HL-60 (cell line): ENCODE data around the gene FALEC.
"Not testable (repeated sequence)": the region's sequence is repeated elsewhere in the genome, so short reads cannot be mapped to it uniquely, and the experiment has no call there.

Experiments used
- DNase-seq, 2 experiments: peaks; one replicate each; pipeline ENCODE4 v3.0.0-alpha.2; 2010 to 2020; ENCODE audit warnings: low read depth in 1 of 2, low spot score in 1 of 2
- H3K27ac ChIP-seq: fragments of 250-450 bp; sonication (Bioruptor Pico); replicated peaks from 2 replicates; pipeline ENCODE4 v1.5.1; 2020; ENCODE audit warnings: mild to moderate bottlenecking, moderate library complexity
- H3K27me3 ChIP-seq: fragments of 250-450 bp; sonication (Bioruptor Pico); 2 replicates; pipeline ENCODE4 v1.5.1; 2021; ENCODE audit warnings: mild to moderate bottlenecking, moderate library complexity; ENCODE audit not compliant: insufficient read depth, poor library complexity, severe bottlenecking
- H3K4me3 ChIP-seq: replicated peaks from 2 replicates; pipeline ENCODE4 v1.5.1; 2011; ENCODE audit warnings: mild to moderate bottlenecking, control low read depth, low read length; ENCODE audit not compliant: insufficient read depth
- GABPA ChIP-seq: IDR thresholded peaks from 2 replicates; pipeline ENCODE4 v1.6.1; 2012; ENCODE audit warnings: low read depth
- POLR2AphosphoS5 ChIP-seq: IDR thresholded peaks from 2 replicates; pipeline ENCODE4 v1.6.1; 2012; ENCODE audit warnings: low read depth
- SPI1 ChIP-seq: IDR thresholded peaks from 2 replicates; pipeline ENCODE4 v1.6.1; 2012; ENCODE audit warnings: low read depth, mild to moderate bottlenecking, borderline replicate concordance
- TF ChIP-seq, protein P1 (sequence below): IDR thresholded peaks from one replicate; pipeline ENCODE4 v1.5.1; 2011; ENCODE audit warnings: low read length, control low read depth, inconsistent platforms; ENCODE audit not compliant: insufficient read depth
- TF ChIP-seq, protein P2 (sequence below): IDR thresholded peaks from 2 replicates; pipeline ENCODE4 v1.6.1; 2012; ENCODE audit warnings: low read depth; ENCODE audit not compliant: insufficient replicate concordance

The FALEC gene

DNA sequence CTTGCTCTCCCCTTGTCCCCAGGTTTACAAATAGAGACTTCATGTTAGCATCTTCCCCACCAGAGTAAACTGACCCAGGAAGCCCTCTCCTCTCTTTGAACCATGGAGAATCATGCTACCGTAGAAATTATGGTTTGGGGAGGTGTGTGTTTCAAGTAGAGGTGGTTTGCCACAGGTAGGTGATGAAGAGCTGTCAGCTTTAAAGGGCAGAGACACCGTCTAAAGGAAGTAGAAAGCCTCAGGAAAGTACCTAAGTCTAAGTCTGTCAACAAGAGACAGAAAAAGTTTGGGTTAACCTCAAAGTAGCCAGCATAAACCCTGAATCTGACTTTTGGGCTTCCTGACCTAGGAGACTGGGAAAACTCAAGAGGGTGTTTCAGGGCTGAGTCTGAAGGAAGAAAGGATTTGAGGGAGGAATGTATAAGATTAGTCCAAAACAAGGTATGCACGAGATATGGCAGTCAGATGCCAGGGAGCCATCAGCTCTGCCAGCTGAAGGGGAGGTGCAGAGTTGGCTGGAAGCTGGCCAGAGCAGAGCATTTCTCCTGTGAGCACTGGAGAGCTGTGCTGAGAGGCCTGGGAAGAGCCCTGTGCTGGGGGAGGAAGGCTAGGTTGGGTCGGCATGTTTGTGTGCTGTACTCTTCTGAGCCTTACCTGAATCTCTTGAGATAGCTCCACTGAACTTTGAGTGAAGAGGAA, 47.9 kb downstream of the FALEC start:
- DNase-seq: no peak
- no peak overlapping the region for H3K4me3 ChIP-seq
- TF ChIP-seq, protein P1, sequence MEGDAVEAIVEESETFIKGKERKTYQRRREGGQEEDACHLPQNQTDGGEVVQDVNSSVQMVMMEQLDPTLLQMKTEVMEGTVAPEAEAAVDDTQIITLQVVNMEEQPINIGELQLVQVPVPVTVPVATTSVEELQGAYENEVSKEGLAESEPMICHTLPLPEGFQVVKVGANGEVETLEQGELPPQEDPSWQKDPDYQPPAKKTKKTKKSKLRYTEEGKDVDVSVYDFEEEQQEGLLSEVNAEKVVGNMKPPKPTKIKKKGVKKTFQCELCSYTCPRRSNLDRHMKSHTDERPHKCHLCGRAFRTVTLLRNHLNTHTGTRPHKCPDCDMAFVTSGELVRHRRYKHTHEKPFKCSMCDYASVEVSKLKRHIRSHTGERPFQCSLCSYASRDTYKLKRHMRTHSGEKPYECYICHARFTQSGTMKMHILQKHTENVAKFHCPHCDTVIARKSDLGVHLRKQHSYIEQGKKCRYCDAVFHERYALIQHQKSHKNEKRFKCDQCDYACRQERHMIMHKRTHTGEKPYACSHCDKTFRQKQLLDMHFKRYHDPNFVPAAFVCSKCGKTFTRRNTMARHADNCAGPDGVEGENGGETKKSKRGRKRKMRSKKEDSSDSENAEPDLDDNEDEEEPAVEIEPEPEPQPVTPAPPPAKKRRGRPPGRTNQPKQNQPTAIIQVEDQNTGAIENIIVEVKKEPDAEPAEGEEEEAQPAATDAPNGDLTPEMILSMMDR: no peak
- TF ChIP-seq GABPA (no peak), POLR2AphosphoS5 (no peak), SPI1 (no peak)
- TF ChIP-seq, protein P2, sequence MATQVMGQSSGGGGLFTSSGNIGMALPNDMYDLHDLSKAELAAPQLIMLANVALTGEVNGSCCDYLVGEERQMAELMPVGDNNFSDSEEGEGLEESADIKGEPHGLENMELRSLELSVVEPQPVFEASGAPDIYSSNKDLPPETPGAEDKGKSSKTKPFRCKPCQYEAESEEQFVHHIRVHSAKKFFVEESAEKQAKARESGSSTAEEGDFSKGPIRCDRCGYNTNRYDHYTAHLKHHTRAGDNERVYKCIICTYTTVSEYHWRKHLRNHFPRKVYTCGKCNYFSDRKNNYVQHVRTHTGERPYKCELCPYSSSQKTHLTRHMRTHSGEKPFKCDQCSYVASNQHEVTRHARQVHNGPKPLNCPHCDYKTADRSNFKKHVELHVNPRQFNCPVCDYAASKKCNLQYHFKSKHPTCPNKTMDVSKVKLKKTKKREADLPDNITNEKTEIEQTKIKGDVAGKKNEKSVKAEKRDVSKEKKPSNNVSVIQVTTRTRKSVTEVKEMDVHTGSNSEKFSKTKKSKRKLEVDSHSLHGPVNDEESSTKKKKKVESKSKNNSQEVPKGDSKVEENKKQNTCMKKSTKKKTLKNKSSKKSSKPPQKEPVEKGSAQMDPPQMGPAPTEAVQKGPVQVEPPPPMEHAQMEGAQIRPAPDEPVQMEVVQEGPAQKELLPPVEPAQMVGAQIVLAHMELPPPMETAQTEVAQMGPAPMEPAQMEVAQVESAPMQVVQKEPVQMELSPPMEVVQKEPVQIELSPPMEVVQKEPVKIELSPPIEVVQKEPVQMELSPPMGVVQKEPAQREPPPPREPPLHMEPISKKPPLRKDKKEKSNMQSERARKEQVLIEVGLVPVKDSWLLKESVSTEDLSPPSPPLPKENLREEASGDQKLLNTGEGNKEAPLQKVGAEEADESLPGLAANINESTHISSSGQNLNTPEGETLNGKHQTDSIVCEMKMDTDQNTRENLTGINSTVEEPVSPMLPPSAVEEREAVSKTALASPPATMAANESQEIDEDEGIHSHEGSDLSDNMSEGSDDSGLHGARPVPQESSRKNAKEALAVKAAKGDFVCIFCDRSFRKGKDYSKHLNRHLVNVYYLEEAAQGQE: no peak

DNA sequence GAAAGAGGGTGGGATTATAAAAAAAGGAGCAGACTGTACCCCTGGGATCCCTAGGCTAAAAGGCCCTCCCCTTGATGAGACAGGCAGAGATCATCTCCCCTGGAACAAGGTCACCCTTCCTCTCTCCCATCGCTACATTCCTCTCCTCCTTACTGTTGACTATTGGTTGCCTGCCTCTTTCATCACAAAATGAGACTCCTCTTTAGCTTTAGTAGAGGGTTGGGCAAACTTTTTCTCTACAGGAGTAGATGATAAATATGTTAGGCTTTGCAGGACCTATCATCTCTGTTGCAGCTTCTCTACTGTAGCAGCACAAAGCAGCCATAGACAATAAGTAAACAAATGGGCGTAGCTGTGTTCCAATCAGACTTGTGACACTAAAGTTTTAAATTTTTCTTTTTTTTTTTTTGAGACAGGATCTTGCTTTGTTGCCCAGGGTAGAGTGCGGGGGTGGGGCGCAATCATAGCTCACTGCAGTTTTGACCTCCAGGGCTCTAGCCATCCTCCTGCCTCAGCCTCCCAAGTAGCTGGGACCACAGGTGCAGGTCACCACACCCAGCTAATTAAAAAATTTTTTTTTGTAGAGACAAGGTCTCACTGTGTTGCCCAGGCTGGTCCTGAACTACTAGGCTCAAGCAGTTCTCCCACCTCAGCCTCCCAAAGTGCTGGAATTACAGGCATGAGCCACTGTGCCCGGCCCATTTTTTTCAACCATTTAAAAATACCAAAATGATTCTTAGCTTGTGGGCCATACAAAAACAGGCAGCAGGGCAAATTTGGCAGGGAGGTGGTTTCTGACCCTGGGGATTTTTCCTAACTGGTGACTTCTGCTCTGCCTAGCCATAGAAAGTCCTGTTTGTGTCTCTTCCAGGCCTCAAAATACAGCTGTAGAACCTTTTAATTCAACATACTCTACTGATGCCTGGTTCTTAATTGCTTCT, 48.8 kb downstream of the FALEC start:
- DNase-seq: no peak
- Histone ChIP-seq H3K4me3 (no peak overlapping the region), H3K27me3 (no peaks in the 10 kb centered on the region), H3K27ac (no peak overlapping the region)
- TF ChIP-seq, protein P2: no peak
- TF ChIP-seq SPI1: no peak
- TF ChIP-seq, protein P1: no peak
- TF ChIP-seq GABPA: no peak
- no peak for TF ChIP-seq POLR2AphosphoS5

More for the DNA sequence above, 47.9 kb downstream of the FALEC start:
- Histone ChIP-seq H3K27ac (no peak overlapping the region), H3K27me3 (no peaks in the 10 kb centered on the region)

DNA sequence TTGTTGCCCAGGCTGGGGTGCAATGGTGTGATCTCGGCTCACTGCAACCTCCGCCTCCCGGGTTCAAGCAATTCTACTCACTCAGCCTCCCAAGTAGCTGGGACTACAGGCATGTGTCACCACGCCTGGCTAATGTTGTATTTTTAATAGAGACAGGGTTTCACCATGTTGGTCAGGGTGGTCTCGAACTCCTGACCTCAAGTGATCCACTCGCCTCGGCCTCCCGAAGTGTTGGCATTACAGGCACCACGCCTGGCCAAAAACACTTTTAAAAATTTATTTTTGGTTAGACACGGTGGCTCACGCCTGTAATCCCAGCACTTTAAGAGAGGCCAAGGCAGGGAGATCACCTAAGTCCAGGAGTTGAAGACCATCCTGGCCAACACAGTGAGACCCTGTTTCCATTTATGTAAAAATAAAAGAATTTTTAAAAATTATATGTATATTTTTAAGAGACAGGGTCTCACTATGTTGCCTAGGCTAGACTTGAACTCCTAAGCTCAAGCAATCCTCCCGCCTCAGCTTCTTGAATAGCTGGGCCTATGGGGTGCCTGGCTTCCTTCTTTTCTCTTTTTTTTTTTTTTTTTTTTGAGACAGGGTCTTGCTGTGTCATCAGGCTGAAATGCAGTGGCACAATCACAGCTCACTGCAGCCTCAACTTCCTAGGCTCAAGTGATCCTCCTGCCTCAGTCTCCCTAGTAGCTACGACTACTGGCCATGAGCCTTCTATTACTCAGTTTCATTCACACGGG, 49.9 kb downstream of the FALEC start:
- not testable (repeated sequence) for H3K27ac ChIP-seq, DNase-seq, H3K4me3 ChIP-seq, H3K27me3 ChIP-seq
